DOHH2 (cell line): ENCODE results near the gene RBM23.
"Not testable (repeated sequence)": the region's sequence is repeated elsewhere in the genome, so short reads cannot be mapped to it uniquely, and the experiment has no call there.

Experiments used
- H3F3A ChIP-seq: fragments of 200-600 bp; sonication (generic), shearing (Covaris generic); 2 replicates; pipeline ENCODE4 v1.6.0; 2016; ENCODE audit warnings: antibody characterized with exemption, mild to moderate bottlenecking; ENCODE audit not compliant: control insufficient read depth, insufficient read depth
- H3K27ac ChIP-seq: fragments of 200-600 bp; sonication (generic); 2 replicates; pipeline ENCODE4 v1.5.1; 2014; ENCODE audit warnings: low read depth, mild to moderate bottlenecking, low read length, moderate library complexity
- H3K27me3 ChIP-seq: fragments of 200-600 bp; sonication (generic); 2 replicates; pipeline ENCODE4 v1.6.1; 2014; ENCODE audit warnings: mild to moderate bottlenecking, low read length, mixed read lengths; ENCODE audit not compliant: control insufficient read depth
- H3K36me3 ChIP-seq: fragments of 200-600 bp; sonication (generic); 2 replicates; pipeline ENCODE4 v1.6.1; 2014; ENCODE audit warnings: mild to moderate bottlenecking, low read length, moderate library complexity, mixed read lengths; ENCODE audit not compliant: control insufficient read depth
- H3K4me1 ChIP-seq: fragments of 200-600 bp; sonication (generic); 2 replicates; pipeline ENCODE4 v1.6.1; 2014; ENCODE audit warnings: mild to moderate bottlenecking, low read length, mixed read lengths; ENCODE audit not compliant: control insufficient read depth
- H3K4me2 ChIP-seq: fragments of 200-600 bp; sonication (generic); 2 replicates; pipeline ENCODE4 v1.6.0; 2014; ENCODE audit warnings: mild to moderate bottlenecking, low read length, moderate library complexity
- H3K4me3 ChIP-seq: fragments of 200-600 bp; sonication (generic); 2 replicates; pipeline ENCODE4 v1.5.1; 2014; ENCODE audit warnings: mild to moderate bottlenecking, low read length, mixed read lengths
- H3K79me2 ChIP-seq: fragments of 200-600 bp; sonication (generic); 2 replicates; pipeline ENCODE4 v1.6.1; 2014; ENCODE audit warnings: mild to moderate bottlenecking, low read length, mixed read lengths; ENCODE audit not compliant: control insufficient read depth
- H3K9me2 ChIP-seq: fragments of 200-600 bp; sonication (generic); replicated peaks from 2 replicates; pipeline ENCODE4 v1.6.1; 2014; ENCODE audit warnings: mild to moderate bottlenecking, low read length, mixed read lengths; ENCODE audit not compliant: control insufficient read depth
- H3K9me3 ChIP-seq: fragments of 200-600 bp; sonication (generic); 2 replicates; pipeline ENCODE4 v1.6.1; 2014; ENCODE audit warnings: antibody characterized with exemption, low read length, mixed read lengths; ENCODE audit not compliant: control insufficient read depth, insufficient read depth
- H4K20me1 ChIP-seq: fragments of 200-600 bp; sonication (generic); 2 replicates; pipeline ENCODE4 v1.6.0; 2014; ENCODE audit warnings: low read depth, mild to moderate bottlenecking, antibody characterized with exemption, low read length, moderate library complexity; ENCODE audit not compliant: control insufficient read depth, insufficient read depth
- CTCF ChIP-seq: fragments of 200-600 bp; sonication (generic); IDR thresholded peaks from one replicate; pipeline ENCODE4 v1.5.1; 2014; ENCODE audit warnings: antibody characterized with exemption, mild to moderate bottlenecking, low read depth, low read length; ENCODE audit not compliant: poor library complexity, severe bottlenecking
- EZH2phosphoT487 ChIP-seq: fragments of 200-600 bp; sonication (generic); IDR thresholded peaks from 2 replicates; pipeline ENCODE4 v1.6.1; 2017; ENCODE audit warnings: borderline replicate concordance, mild to moderate bottlenecking, antibody characterized with exemption, low read length, moderate library complexity, mixed read lengths

The RBM23 gene

GRCh38 chr14:22962061-22962676 lies 43.2 kb upstream of the RBM23 start:
- H3K27me3 ChIP-seq = no peaks in the 10 kb centered on the region
- H4K20me1 ChIP-seq = no peaks in the 10 kb centered on the region
- H3K27ac ChIP-seq = no peak overlapping the region
- H3K9me2 ChIP-seq = no peaks in the 10 kb centered on the region
- H3K4me2 ChIP-seq = no peak overlapping the region
- TF ChIP-seq CTCF (no peak), EZH2phosphoT487 (no peak)
- H3K36me3 ChIP-seq = no peaks in the 10 kb centered on the region
- H3K4me3 ChIP-seq = no peak overlapping the region
- H3K79me2 ChIP-seq = no peaks in the 10 kb centered on the region
- peaks cover 7% of the 10 kb centered on the region for H3F3A ChIP-seq
- H3K4me1 ChIP-seq = peaks cover 7% of the 10 kb centered on the region
- no peaks in the 10 kb centered on the region for H3K9me3 ChIP-seq

GRCh38 chr14:22955702-22956569 lies 37.0 kb upstream of the RBM23 start:
- TF ChIP-seq EZH2phosphoT487 (no peak), CTCF (no peak)
- Histone ChIP-seq H3K4me2 (peak overlapping the region; percentile 90), H3K4me3 (peak overlapping the region; percentile 77)

GRCh38 chr14:22952418-22952817 lies 33.5 kb upstream of the RBM23 start:
- peaks cover 16% of the 10 kb centered on the region for H3K4me1 ChIP-seq
- H3K79me2 ChIP-seq = peaks cover 26% of the 10 kb centered on the region
- TF ChIP-seq CTCF (no peak), EZH2phosphoT487 (no peak)
- no peaks in the 10 kb centered on the region for H3K27me3 ChIP-seq
- no peak overlapping the region for H3K27ac ChIP-seq
- peaks cover 69% of the 10 kb centered on the region for H3K36me3 ChIP-seq
- no peak overlapping the region for H3K4me2 ChIP-seq
- no peaks in the 10 kb centered on the region for H3F3A ChIP-seq
- no peak overlapping the region for H3K4me3 ChIP-seq
- H3K9me3 ChIP-seq = no peaks in the 10 kb centered on the region
- H4K20me1 ChIP-seq = no peaks in the 10 kb centered on the region
- no peaks in the 10 kb centered on the region for H3K9me2 ChIP-seq

More at GRCh38 chr14:22955702-22956569, 37.0 kb upstream of the RBM23 start:
- Histone ChIP-seq H3K4me1 (peaks cover 21% of the 10 kb centered on the region), H3K27ac (peak overlapping the region; percentile 75), H3K27me3 (no peaks in the 10 kb centered on the region), H3K9me2 (no peaks in the 10 kb centered on the region), H3F3A (peaks cover 7% of the 10 kb centered on the region), H4K20me1 (no peaks in the 10 kb centered on the region), H3K79me2 (peaks cover 26% of the 10 kb centered on the region), H3K9me3 (no peaks in the 10 kb centered on the region), H3K36me3 (peaks cover 46% of the 10 kb centered on the region)

- Histone ChIP-seq H3K4me1 (peaks cover 12% of the 10 kb centered on the region), H3K36me3 (peaks cover 76% of the 10 kb centered on the region), H3K79me2 (peaks cover 26% of the 10 kb centered on the region)
- H4K20me1 ChIP-seq, H3K27ac ChIP-seq, H3K9me2 ChIP-seq, H3K9me3 ChIP-seq, H3K4me3 ChIP-seq, H3F3A ChIP-seq, H3K4me2 ChIP-seq, H3K27me3 ChIP-seq: not testable (repeated sequence)
Observed at GRCh38 chr14:22951795-22952194, 32.8 kb upstream of the RBM23 start.
